Fibroblast of lung (primary cell): ENCODE measurements around the gene RAD23B.

Experiments used
- CTCF ChIP-seq, 2 donors: IDR thresholded peaks in 1 of 2; conservative IDR thresholded peaks in 1 of 2; 1 replicate in 1 of 2; 2 replicates in 1 of 2; pipeline ENCODE4 v1.5.1; 2011 to 2012; ENCODE audit warnings: low read length in 2 of 2, control low read depth in 1 of 2, inconsistent platforms in 1 of 2, low read depth in 1 of 2, mild to moderate bottlenecking in 1 of 2
- EZH2 ChIP-seq: IDR thresholded peaks from 2 replicates; pipeline ENCODE4 v1.5.1; 2012; ENCODE audit warnings: low read length, control low read depth, mild to moderate bottlenecking; ENCODE audit errors: missing control alignments

GRCh38 chr9:107261106-107261505 lies 22.0 kb upstream of the RAD23B start:
- no peak for TF ChIP-seq CTCF (conservative IDR thresholded peaks at IDR 0.05 in 1 of 2, IDR thresholded peaks at IDR 0.05 in 1 of 2; ENCODE audit: low read depth in 1 of 2, low read length in 2 of 2)
- TF ChIP-seq EZH2, result no peak
